Muscle layer of colon (tissue), 2 donors: Measurements from ENCODE around the gene PPP1R3E.
A peak's percentile ranks its signal among the peaks of the same experiment; 100 is the strongest.

Experiments
- H3K27ac ChIP-seq: one replicate; pipeline ENCODE4 v1.7.0; 2013; ENCODE audit warnings: low read depth, mild to moderate bottlenecking, low read length, moderate library complexity
- H3K27me3 ChIP-seq, 2 donors: one replicate each; pipeline ENCODE4 v1.7.0; 2013; ENCODE audit warnings: low read length in 2 of 2, mild to moderate bottlenecking in 2 of 2; ENCODE audit not compliant: insufficient read depth in 2 of 2, control insufficient read depth in 1 of 2
- H3K36me3 ChIP-seq: one replicate; pipeline ENCODE4 v1.7.0; 2013; ENCODE audit warnings: mild to moderate bottlenecking, low read length; ENCODE audit not compliant: insufficient read depth
- H3K4me1 ChIP-seq: one replicate; pipeline ENCODE4 v1.7.0; 2013; ENCODE audit warnings: mild to moderate bottlenecking, low read length; ENCODE audit not compliant: insufficient read depth
- H3K4me3 ChIP-seq, 2 donors: one replicate each; pipeline ENCODE4 v1.7.0; 2013; ENCODE audit warnings: low read length in 2 of 2, low read depth in 1 of 2, mild to moderate bottlenecking in 1 of 2, moderate library complexity in 1 of 2
- H3K9ac ChIP-seq: one replicate; pipeline ENCODE4 v1.7.0; 2013; ENCODE audit warnings: low read length
- H3K9me3 ChIP-seq: one replicate; pipeline ENCODE4 v1.7.0; 2013; ENCODE audit warnings: mild to moderate bottlenecking, low read length
- donor health status: abdominal sarcoma.
- donor health status: Adenocarcinoma of cecum.

PPP1R3E gene

GRCh38 chr14:23301288-23301968 is 1.2 kb downstream of the PPP1R3E start:
- H3K4me3 ChIP-seq: peak overlapping the region; percentile 70 to 82
- H3K27ac ChIP-seq: peak overlapping the region; percentile 91
- H3K27me3 ChIP-seq: no peaks in the 10 kb centered on the region
- H3K9me3 ChIP-seq: no peaks in the 10 kb centered on the region
- H3K4me1 ChIP-seq: peaks cover 21% of the 10 kb centered on the region
- no peak overlapping the region for H3K9ac ChIP-seq
- H3K36me3 ChIP-seq: peaks cover 15% of the 10 kb centered on the region

GRCh38 chr14:23300687-23301223 is 1.9 kb downstream of the PPP1R3E start:
- H3K4me1 ChIP-seq: peaks cover 15% of the 10 kb centered on the region
- H3K27ac ChIP-seq: peak overlapping the region; percentile 88
- H3K4me3 ChIP-seq: peak overlapping the region; percentile 53 to 77
- no peaks in the 10 kb centered on the region for H3K9me3 ChIP-seq
- H3K27me3 ChIP-seq: no peaks in the 10 kb centered on the region
- peak overlapping the region; percentile 98 for H3K9ac ChIP-seq
- peaks cover 15% of the 10 kb centered on the region for H3K36me3 ChIP-seq

GRCh38 chr14:23299986-23300686 is 2.5 kb downstream of the PPP1R3E start:
- peak overlapping the region; percentile 88 for H3K27ac ChIP-seq
- no peaks in the 10 kb centered on the region for H3K9me3 ChIP-seq
- peaks cover 15% of the 10 kb centered on the region for H3K36me3 ChIP-seq
- no peaks in the 10 kb centered on the region for H3K27me3 ChIP-seq
- peak overlapping the region; percentile 98 for H3K9ac ChIP-seq
- H3K4me1 ChIP-seq: peaks cover 16% of the 10 kb centered on the region
- peak overlapping the region; percentile 53 to 77 for H3K4me3 ChIP-seq

- no peak overlapping the region for H3K9ac ChIP-seq
- peak overlapping the region; percentile 10 for H3K27ac ChIP-seq
- H3K27me3 ChIP-seq: no peaks in the 10 kb centered on the region
- H3K4me1 ChIP-seq: peaks cover 19% of the 10 kb centered on the region
- H3K9me3 ChIP-seq: no peaks in the 10 kb centered on the region
- peaks cover 15% of the 10 kb centered on the region for H3K36me3 ChIP-seq
- H3K4me3 ChIP-seq: no peak overlapping the region
Measured at GRCh38 chr14:23299211-23299957, 3.3 kb downstream of the PPP1R3E start.

GRCh38 chr14:23297611-23298277 is 4.9 kb downstream of the PPP1R3E start:
- H3K36me3 ChIP-seq: peaks cover 15% of the 10 kb centered on the region
- no peaks in the 10 kb centered on the region for H3K27me3 ChIP-seq
- H3K9ac ChIP-seq: no peak overlapping the region
- peaks cover 19% of the 10 kb centered on the region for H3K4me1 ChIP-seq
- H3K9me3 ChIP-seq: no peaks in the 10 kb centered on the region
- no peak overlapping the region for H3K27ac ChIP-seq
- H3K4me3 ChIP-seq: no peak overlapping the region

- Histone ChIP-seq H3K4me1 (peaks cover 19% of the 10 kb centered on the region), H3K36me3 (peaks cover 15% of the 10 kb centered on the region), H3K27me3 (peaks cover 0 to 3% of the 10 kb centered on the region in 2 donors), H3K9me3 (no peaks in the 10 kb centered on the region), H3K27ac (no peak overlapping the region), H3K9ac (no peak overlapping the region), H3K4me3 (no peak overlapping the region)
Measured at GRCh38 chr14:23297096-23297495, 5.6 kb downstream of the PPP1R3E start.

- Histone ChIP-seq H3K4me1 (peaks cover 19% of the 10 kb centered on the region), H3K27ac (no peak overlapping the region), H3K4me3 (no peak overlapping the region), H3K9me3 (no peaks in the 10 kb centered on the region), H3K27me3 (peaks cover 0 to 3% of the 10 kb centered on the region in 2 donors), H3K36me3 (peaks cover 15% of the 10 kb centered on the region), H3K9ac (no peak overlapping the region)
Measured at GRCh38 chr14:23296012-23296777, 6.5 kb downstream of the PPP1R3E start.

- H3K9me3 ChIP-seq: no peaks in the 10 kb centered on the region
- peaks cover 15% of the 10 kb centered on the region for H3K36me3 ChIP-seq
- peaks cover 11% of the 10 kb centered on the region for H3K4me1 ChIP-seq
- H3K9ac ChIP-seq: no peak overlapping the region
- peaks cover 0 to 3% of the 10 kb centered on the region in 2 donors for H3K27me3 ChIP-seq
- no peak overlapping the region for H3K27ac ChIP-seq
- no peak overlapping the region for H3K4me3 ChIP-seq
Measured at GRCh38 chr14:23294734-23295561, 7.7 kb downstream of the PPP1R3E start.

GRCh38 chr14:23286902-23287479 is 15.7 kb downstream of the PPP1R3E start:
- H3K27ac ChIP-seq: peak overlapping the region; percentile 98
- no peaks in the 10 kb centered on the region for H3K36me3 ChIP-seq
- peaks cover 22% of the 10 kb centered on the region for H3K4me1 ChIP-seq
- no peaks in the 10 kb centered on the region for H3K9me3 ChIP-seq
- peak overlapping the region; percentile 95 for H3K9ac ChIP-seq
- no peaks in the 10 kb centered on the region for H3K27me3 ChIP-seq
- H3K4me3 ChIP-seq: peak overlapping the region; percentile 37 to 91
